ENCODE measurements around the gene LIMCH1.

Gene LIMCH1

DNA sequence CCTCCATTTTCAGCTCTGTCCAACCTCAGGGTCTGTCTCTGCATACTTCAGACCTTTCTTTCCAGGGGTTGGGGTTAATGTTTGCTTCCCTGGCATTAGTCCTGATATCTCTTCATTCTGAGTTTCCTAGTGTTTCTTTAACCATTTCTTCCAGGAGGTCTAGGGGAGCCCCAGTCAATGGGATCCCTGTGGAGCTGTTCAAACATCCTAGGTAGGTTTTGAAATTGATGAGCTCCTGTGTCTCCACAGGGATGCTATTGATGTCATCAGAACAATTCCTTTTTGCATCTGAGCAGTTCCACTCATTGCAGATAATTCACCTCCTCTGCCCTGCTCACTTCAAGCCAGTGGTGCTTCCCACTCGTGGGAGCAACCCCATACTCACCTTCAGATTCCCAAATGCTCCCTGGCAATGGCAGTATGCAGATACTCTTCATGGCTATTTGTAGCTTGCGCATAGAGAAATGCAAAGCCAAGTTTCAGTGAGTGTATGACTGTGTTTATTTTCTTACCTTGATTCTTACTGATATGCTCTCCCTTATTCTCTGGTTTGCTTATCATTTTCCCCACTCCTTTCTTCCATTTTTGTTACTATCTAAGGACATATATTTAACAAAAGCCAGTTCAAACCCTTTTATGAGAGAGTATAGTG, 33.7 kb upstream of the LIMCH1 start:
- Histone ChIP-seq H4K20me1 (ENCODE audit: insufficient read depth, low read length) (no peaks in the 10 kb centered on the region), H3K4me3 (ENCODE audit: low read depth in 1 of 2, low read length in 2 of 2) (no peak overlapping the region), H3K27ac (ENCODE audit: low read length) (no peak overlapping the region), H3K4me2 (ENCODE audit: insufficient read depth, low read length) (no peak overlapping the region), H3K9ac (ENCODE audit: low read depth, low read length) (no peak overlapping the region), H3K36me3 (ENCODE audit: insufficient read depth, low read length) (no peaks in the 10 kb centered on the region), H2AFZ (ENCODE audit: low read depth, low read length) (no peak overlapping the region), H3K27me3 (ENCODE audit: insufficient read depth, low read length, poor library complexity) (no peaks in the 10 kb centered on the region), H3K9me3 (ENCODE audit: insufficient read depth, low read length, severe bottlenecking) (no peaks in the 10 kb centered on the region), H3K79me2 (ENCODE audit: insufficient read depth, low read length) (no peaks in the 10 kb centered on the region), H3K4me1 (ENCODE audit: insufficient read depth, low read length) (no peaks in the 10 kb centered on the region)
- DNase-seq (no peak), ATAC-seq (ENCODE audit: insufficient read depth, low read depth) (no peak)
- TF ChIP-seq, protein P1, sequence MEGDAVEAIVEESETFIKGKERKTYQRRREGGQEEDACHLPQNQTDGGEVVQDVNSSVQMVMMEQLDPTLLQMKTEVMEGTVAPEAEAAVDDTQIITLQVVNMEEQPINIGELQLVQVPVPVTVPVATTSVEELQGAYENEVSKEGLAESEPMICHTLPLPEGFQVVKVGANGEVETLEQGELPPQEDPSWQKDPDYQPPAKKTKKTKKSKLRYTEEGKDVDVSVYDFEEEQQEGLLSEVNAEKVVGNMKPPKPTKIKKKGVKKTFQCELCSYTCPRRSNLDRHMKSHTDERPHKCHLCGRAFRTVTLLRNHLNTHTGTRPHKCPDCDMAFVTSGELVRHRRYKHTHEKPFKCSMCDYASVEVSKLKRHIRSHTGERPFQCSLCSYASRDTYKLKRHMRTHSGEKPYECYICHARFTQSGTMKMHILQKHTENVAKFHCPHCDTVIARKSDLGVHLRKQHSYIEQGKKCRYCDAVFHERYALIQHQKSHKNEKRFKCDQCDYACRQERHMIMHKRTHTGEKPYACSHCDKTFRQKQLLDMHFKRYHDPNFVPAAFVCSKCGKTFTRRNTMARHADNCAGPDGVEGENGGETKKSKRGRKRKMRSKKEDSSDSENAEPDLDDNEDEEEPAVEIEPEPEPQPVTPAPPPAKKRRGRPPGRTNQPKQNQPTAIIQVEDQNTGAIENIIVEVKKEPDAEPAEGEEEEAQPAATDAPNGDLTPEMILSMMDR (IDR thresholded peaks at IDR 0.05; ENCODE audit: borderline replicate concordance, extremely low read depth, low read length, poor library complexity, severe bottlenecking): no peak
- no peak for TF ChIP-seq EZH2 (IDR thresholded peaks at IDR 0.05; ENCODE audit: borderline replicate concordance, low read depth, low read length, severe bottlenecking)

DNA sequence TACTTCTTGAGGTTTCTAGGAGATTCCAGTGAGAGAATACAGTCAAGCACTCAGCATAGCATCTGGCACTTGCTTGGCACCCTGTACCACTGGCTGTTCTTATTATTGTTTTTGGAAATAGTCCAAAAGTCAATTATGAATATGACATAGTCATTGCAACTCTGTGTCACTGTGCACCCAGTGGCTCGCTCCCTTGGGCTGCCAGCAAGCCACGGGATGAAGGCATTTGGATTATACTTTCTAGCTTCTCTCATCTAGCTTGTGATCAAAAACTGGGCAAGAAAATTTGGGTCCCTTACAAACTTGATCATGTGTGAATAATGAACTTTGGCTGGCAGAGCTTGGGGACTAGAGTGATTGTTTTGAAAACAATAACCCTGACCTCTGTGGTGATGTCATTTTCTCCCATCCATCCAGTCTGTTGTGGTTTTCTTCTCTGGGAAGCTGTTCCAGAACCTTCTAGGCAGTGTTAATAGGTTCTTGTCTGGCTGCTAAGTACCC, 32.7 kb upstream of the LIMCH1 start:
- DNase-seq (no peak), ATAC-seq (ENCODE audit: insufficient read depth, low read depth) (no peak)
- Histone ChIP-seq H3K4me1 (ENCODE audit: insufficient read depth, low read length) (no peaks in the 10 kb centered on the region), H3K36me3 (ENCODE audit: insufficient read depth, low read length) (no peaks in the 10 kb centered on the region), H4K20me1 (ENCODE audit: insufficient read depth, low read length) (no peaks in the 10 kb centered on the region), H3K4me3 (ENCODE audit: low read depth in 1 of 2, low read length in 2 of 2) (no peak overlapping the region), H3K9me3 (ENCODE audit: insufficient read depth, low read length, severe bottlenecking) (no peaks in the 10 kb centered on the region), H3K27me3 (ENCODE audit: insufficient read depth, low read length, poor library complexity) (no peaks in the 10 kb centered on the region), H3K4me2 (ENCODE audit: insufficient read depth, low read length) (no peak overlapping the region), H2AFZ (ENCODE audit: low read depth, low read length) (no peak overlapping the region), H3K9ac (ENCODE audit: low read depth, low read length) (no peak overlapping the region), H3K27ac (ENCODE audit: low read length) (no peak overlapping the region), H3K79me2 (ENCODE audit: insufficient read depth, low read length) (no peaks in the 10 kb centered on the region)
- no peak for TF ChIP-seq EZH2 (IDR thresholded peaks at IDR 0.05; ENCODE audit: borderline replicate concordance, low read depth, low read length, severe bottlenecking)
- TF ChIP-seq, protein P1 (IDR thresholded peaks at IDR 0.05; ENCODE audit: borderline replicate concordance, extremely low read depth, low read length, poor library complexity, severe bottlenecking): no peak

DNA sequence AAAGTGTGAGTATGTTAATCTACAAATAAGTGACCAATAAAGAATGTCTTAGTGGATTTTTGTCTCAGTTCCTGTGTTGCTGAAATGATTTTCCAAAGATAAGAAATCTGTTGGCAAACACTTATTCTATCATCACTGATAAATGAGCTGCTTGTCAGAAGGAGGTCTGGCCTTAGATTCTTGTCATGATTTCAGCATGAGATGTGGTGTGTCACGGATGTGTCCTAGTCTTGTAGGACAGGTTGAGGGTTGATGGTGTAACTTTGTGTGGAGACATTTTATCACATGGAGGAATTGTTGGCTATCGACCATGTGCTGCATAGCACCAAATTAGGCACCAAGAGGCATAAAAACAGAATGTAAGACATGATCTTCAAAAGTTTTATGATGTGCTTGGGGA, 31.8 kb upstream of the LIMCH1 start:
- Histone ChIP-seq H3K36me3 (ENCODE audit: insufficient read depth, low read length) (no peaks in the 10 kb centered on the region), H4K20me1 (ENCODE audit: insufficient read depth, low read length) (no peaks in the 10 kb centered on the region), H2AFZ (ENCODE audit: low read depth, low read length) (no peak overlapping the region), H3K4me2 (ENCODE audit: insufficient read depth, low read length) (no peak overlapping the region), H3K4me1 (ENCODE audit: insufficient read depth, low read length) (no peaks in the 10 kb centered on the region), H3K9me3 (ENCODE audit: insufficient read depth, low read length, severe bottlenecking) (no peaks in the 10 kb centered on the region), H3K27ac (ENCODE audit: low read length) (no peak overlapping the region), H3K4me3 (ENCODE audit: low read depth in 1 of 2, low read length in 2 of 2) (no peak overlapping the region), H3K27me3 (ENCODE audit: insufficient read depth, low read length, poor library complexity) (no peaks in the 10 kb centered on the region), H3K79me2 (ENCODE audit: insufficient read depth, low read length) (no peaks in the 10 kb centered on the region), H3K9ac (ENCODE audit: low read depth, low read length) (no peak overlapping the region)
- ATAC-seq (ENCODE audit: insufficient read depth, low read depth) (no peak), DNase-seq (no peak)
- TF ChIP-seq EZH2 (IDR thresholded peaks at IDR 0.05; ENCODE audit: borderline replicate concordance, low read depth, low read length, severe bottlenecking): no peak
- TF ChIP-seq, protein P1 (IDR thresholded peaks at IDR 0.05; ENCODE audit: borderline replicate concordance, extremely low read depth, low read length, poor library complexity, severe bottlenecking): no peak

All from DND-41 (cell line).